HCT116 (cell line): ENCODE measurements around the gene GAMT. TPM values are rescaled to one million over a fixed set of nuclear protein-coding genes. Genes with fewer than 3 reads are reported as not detected.

ENCODE experiments used
- ATAC-seq: fragments of 200-7000 bp; cut with Tn5 transposase; 2 replicates; pipeline ENCODE4 v1.9.1; 2020; ENCODE audit warnings: mild to moderate bottlenecking, moderate library complexity
- BruUV-seq: library from RNA; stranded (reverse); fragments of 400-500 nt; replicated peaks from 2 replicates; lab custom pipeline; 2021; lab: Mats Ljungman, UMichigan
- CTCF ChIA-PET: fragments of 300-600 bp; sonication (Branson Sonifier 250); formaldehyde crosslinking; loops from one replicate; lab custom pipeline; 2021; ENCODE audit warnings: antibody characterized with exemption; lab: Charles Lee
- POLR2A ChIA-PET: fragments of 300-600, 350-600 bp; sonication (Branson Sonifier 250); formaldehyde crosslinking; loops from one replicate; lab custom pipeline; 2021; ENCODE audit warnings: antibody characterized with exemption; lab: Charles Lee
- RAD21 ChIA-PET, 2 experiments: fragments of 300-600 bp; sonication (Branson Sonifier 250); formaldehyde crosslinking; loops; one replicate each; lab custom pipeline; 2023; ENCODE audit warnings: low total read pairs in 2 of 2; ENCODE audit not compliant: uncharacterized antibody in 2 of 2, unreplicated experiment in 2 of 2, low non-redundant PET in 1 of 2; lab: Charles Lee
- DNase-seq: peaks from one replicate; pipeline ENCODE4 v3.0.0-alpha.2; 2010; ENCODE audit warnings: low read depth, low spot score
- H2AFZ ChIP-seq: fragments of 200-600 bp; shearing (Covaris generic), sonication (generic); 2 replicates; pipeline ENCODE4 v1.6.1; 2017; ENCODE audit warnings: low read depth, mixed run types, mixed read lengths, antibody characterized with exemption, low read length; ENCODE audit not compliant: poor library complexity, severe bottlenecking
- H3K27ac ChIP-seq: 2 replicates; pipeline ENCODE4 v1.5.1; 2012; ENCODE audit warnings: low read depth, low read length
- H3K27me3 ChIP-seq: fragments of 200-600 bp; sonication (generic); 2 replicates; pipeline ENCODE4 v1.6.1; 2016; ENCODE audit warnings: mixed run types, low read length, mixed read lengths; ENCODE audit not compliant: insufficient read depth
- H3K36me3 ChIP-seq, 2 experiments: fragments of 200-500 bp in 1 of 2; fragments of 200-600 bp in 1 of 2; sonication (Bioruptor generic) in 1 of 2; sonication (generic) in 1 of 2; 2 replicates each; pipeline versions ENCODE4 v1.5.1 to v1.6.1; 2014 to 2016; ENCODE audit warnings: low read length in 2 of 2, inconsistent platforms in 1 of 2, mixed read lengths in 1 of 2, mixed run types in 1 of 2; ENCODE audit not compliant: insufficient read depth in 2 of 2, control insufficient read depth in 1 of 2
- H3K4me1 ChIP-seq, 2 experiments: fragments of 200-600 bp in 1 of 2; sonication (generic) in 1 of 2; 2 replicates each; pipeline versions ENCODE4 v1.5.1 to v1.6.1; 2012 to 2017; ENCODE audit warnings: low read length in 2 of 2, inconsistent platforms in 1 of 2, mild to moderate bottlenecking in 1 of 2, mixed read lengths in 1 of 2, mixed run types in 1 of 2, moderate library complexity in 1 of 2; ENCODE audit not compliant: insufficient read depth in 2 of 2, control insufficient read depth in 1 of 2
- H3K4me2 ChIP-seq: fragments of 200-600 bp; sonication (generic); 2 replicates; pipeline ENCODE4 v1.6.1; 2017; ENCODE audit warnings: mixed run types, low read length, mixed read lengths
- H3K4me3 ChIP-seq, 2 experiments: fragments of 200-600 bp in 1 of 2; sonication (generic) in 1 of 2; replicated peaks in 1 of 2; 2 replicates each; pipeline ENCODE4 v1.5.1; 2011 to 2016; ENCODE audit warnings: low read length in 2 of 2, control low read depth in 1 of 2, low read depth in 1 of 2, mild to moderate bottlenecking in 1 of 2, mixed read lengths in 1 of 2, mixed run types in 1 of 2
- H3K79me2 ChIP-seq: fragments of 200-600 bp; sonication (generic); 2 replicates; pipeline ENCODE4 v1.6.1; 2017; ENCODE audit warnings: mild to moderate bottlenecking, mixed run types, low read length, moderate library complexity, mixed read lengths; ENCODE audit not compliant: insufficient read depth
- H3K9ac ChIP-seq: fragments of 200-600 bp; sonication (generic); 2 replicates; pipeline ENCODE4 v1.6.1; 2016; ENCODE audit warnings: low read length, mixed read lengths
- H3K9me2 ChIP-seq: fragments of 200-600 bp; sonication (generic), shearing (Covaris generic); 2 replicates; pipeline ENCODE4 v1.6.1; 2017; ENCODE audit warnings: mixed run types, mild to moderate bottlenecking, moderate library complexity; ENCODE audit not compliant: insufficient read depth
- H3K9me3 ChIP-seq, 2 experiments: fragments of 200-500 bp in 1 of 2; fragments of 200-600 bp in 1 of 2; sonication (Bioruptor generic) in 1 of 2; sonication (generic) in 1 of 2; 2 replicates each; pipeline ENCODE4 v1.6.1; 2014 to 2017; ENCODE audit warnings: low read length in 2 of 2, mixed read lengths in 2 of 2, inconsistent platforms in 1 of 2, low read depth in 1 of 2, mild to moderate bottlenecking in 1 of 2, mixed run types in 1 of 2, moderate library complexity in 1 of 2; ENCODE audit not compliant: control insufficient read depth in 1 of 2, insufficient read depth in 1 of 2
- H4K20me1 ChIP-seq: fragments of 200-600 bp; sonication (generic), shearing (Covaris generic); 2 replicates; pipeline ENCODE4 v1.6.1; 2017; ENCODE audit warnings: mixed run types, mild to moderate bottlenecking, moderate library complexity; ENCODE audit not compliant: insufficient read depth
- ATF3 ChIP-seq: IDR thresholded peaks from 2 replicates; pipeline ENCODE4 v1.6.1; 2012
- CBX3 ChIP-seq: IDR thresholded peaks from 2 replicates; pipeline ENCODE4 v1.6.1; 2012; ENCODE audit warnings: low read depth
- EGR1 ChIP-seq: IDR thresholded peaks from 2 replicates; pipeline ENCODE4 v1.6.1; 2012; ENCODE audit warnings: low read depth
- ELF1 ChIP-seq: IDR thresholded peaks from 2 replicates; pipeline ENCODE4 v1.6.1; 2012; ENCODE audit warnings: low read depth, borderline replicate concordance
- FOSL1 ChIP-seq: IDR thresholded peaks from 2 replicates; pipeline ENCODE4 v1.6.1; 2012; ENCODE audit warnings: low read depth
- MAX ChIP-seq: IDR thresholded peaks from 2 replicates; pipeline ENCODE4 v1.6.1; 2012
- POLR2A ChIP-seq: IDR thresholded peaks from 2 replicates; pipeline ENCODE4 v1.7.0; 2011; ENCODE audit warnings: borderline replicate concordance; ENCODE audit not compliant: insufficient read depth, insufficient read length; ENCODE audit errors: extremely low read depth
- REST ChIP-seq: IDR thresholded peaks from 2 replicates; pipeline ENCODE4 v1.6.1; 2012; ENCODE audit warnings: low read depth
- SIN3A ChIP-seq: IDR thresholded peaks from 2 replicates; pipeline ENCODE4 v1.6.1; 2012; ENCODE audit warnings: low read depth
- TCF7L2 ChIP-seq: IDR thresholded peaks from 2 replicates; pipeline ENCODE4 v1.7.0; 2011; ENCODE audit warnings: borderline replicate concordance, inconsistent platforms; ENCODE audit not compliant: insufficient read depth, insufficient read length; ENCODE audit errors: extremely low read depth
- YY1 ChIP-seq: IDR thresholded peaks from 2 replicates; pipeline ENCODE4 v1.6.1; 2011; ENCODE audit warnings: low read length, low read depth, moderate library complexity, mild to moderate bottlenecking; ENCODE audit not compliant: insufficient replicate concordance; ENCODE audit errors: extremely low read depth
- ZBTB33 ChIP-seq: IDR thresholded peaks from 2 replicates; pipeline ENCODE4 v1.6.1; 2011; ENCODE audit warnings: mild to moderate bottlenecking, low read length, moderate library complexity; ENCODE audit not compliant: insufficient replicate concordance; ENCODE audit errors: extremely low read depth
- ZFX ChIP-seq: fragments of 450-650 bp; IDR thresholded peaks from 2 replicates; pipeline ENCODE4 v1.6.1; 2017
- ZNF274 ChIP-seq: fragments of 200-500 bp; sonication (Bioruptor generic); IDR thresholded peaks from 2 replicates; pipeline ENCODE4 v1.6.1; 2014; ENCODE audit warnings: mild to moderate bottlenecking, low read depth, low read length, inconsistent platforms
- intact Hi-C: fragments of 100-400 bp; cut with micrococcal nuclease; formaldehyde crosslinking; loops from 2 replicates; pipeline ENCODE4 v1.10.0; 2022
- total RNA-seq: library from RNA; stranded (reverse); gene quantifications from one replicate; pipeline ENCODE4 v1.2.1, GENCODE V29; 2021; ENCODE audit not compliant: unreplicated experiment

GAMT gene
- total RNA-seq, 1 experiment from 2014 or later, result 102 TPM

GRCh38 chr19:1354970-1355567 lies 46.3 kb downstream of the GAMT start:
- peak; percentile 74 for ATAC-seq
- ChIA-PET POLR2A (interaction anchor here (0.6 kb wide), 1 partner anchor 9 kb away, joined by 3 read pairs; no protein-coding TSS in a partner anchor), RAD21 (no interaction called here), CTCF (interaction anchor here (1.0 kb wide), 1 partner anchor 110 kb away, joined by 4 read pairs; no protein-coding TSS in a partner anchor)
- Histone ChIP-seq H3K79me2 (peaks cover 16% of the 10 kb centered on the region), H2AFZ (no peak overlapping the region), H3K36me3 (peaks cover 22 to 30% of the 10 kb centered on the region in 2 experiments; a peak in 3 of 4 replicates), H3K4me2 (peak overlapping the region; percentile 93), H3K9me3 (no peaks in the 10 kb centered on the region), H3K4me3 (peak overlapping the region; percentile 79 to 84), H3K4me1 (peaks cover 10 to 18% of the 10 kb centered on the region in 2 experiments), H3K9me2 (no peaks in the 10 kb centered on the region), H3K9ac (peak overlapping the region; percentile 77), H3K27ac (peak overlapping the region; percentile 99), H4K20me1 (no peaks in the 10 kb centered on the region), H3K27me3 (no peaks in the 10 kb centered on the region)
- TF ChIP-seq ZFX (peak; percentile 48; the same call in 1 of the 2 replicates), CBX3 (no peak)
- no TSS peak for BruUV-seq
- intact Hi-C loops, result no loop called here
- no peak for DNase-seq

GRCh38 chr19:1353144-1353543 lies 48.2 kb downstream of the GAMT start:
- H4K20me1 ChIP-seq, result no peaks in the 10 kb centered on the region
- ATAC-seq (no peak), DNase-seq (no peak)
- no peaks in the 10 kb centered on the region for H3K9me2 ChIP-seq
- peaks cover 16% of the 10 kb centered on the region for H3K79me2 ChIP-seq
- BruUV-seq, result no TSS peak
- H3K27me3 ChIP-seq, result no peaks in the 10 kb centered on the region
- ChIA-PET CTCF (no interaction called here), RAD21 (no interaction called here), POLR2A (no interaction called here)
- intact Hi-C loops, result no loop called here
- H3K4me3 ChIP-seq, result no peak overlapping the region
- peaks cover 10 to 18% of the 10 kb centered on the region in 2 experiments for H3K4me1 ChIP-seq
- H3K4me2 ChIP-seq, result no peak overlapping the region
- H3K36me3 ChIP-seq, result peaks cover 9 to 12% of the 10 kb centered on the region in 2 experiments; a peak in 3 of 4 replicates
- no peak overlapping the region for H2AFZ ChIP-seq
- no peaks in the 10 kb centered on the region for H3K9me3 ChIP-seq
- H3K27ac ChIP-seq, result no peak overlapping the region
- no peak overlapping the region for H3K9ac ChIP-seq
- no peak for TF ChIP-seq ZFX
- no peak for TF ChIP-seq EGR1
- no peak for TF ChIP-seq MAX
- TF ChIP-seq POLR2A, result no peak
- no peak for TF ChIP-seq ZNF274
- no peak for TF ChIP-seq REST
- no peak for TF ChIP-seq ELF1
- no peak for TF ChIP-seq ATF3
- no peak for TF ChIP-seq ZBTB33
- TF ChIP-seq FOSL1, result no peak
- no peak for TF ChIP-seq SIN3A
- TF ChIP-seq TCF7L2, result no peak
- no peak for TF ChIP-seq YY1
